Measurements from ENCODE around the gene WNT3A. TPM values are rescaled to one million over a fixed set of nuclear protein-coding genes. Genes with fewer than 3 reads are reported as not detected.

WNT3A gene
- total and polyA plus RNA-seq, 2 donors (not counting 3 experiments of a cell fraction or from before 2014, with no cell fraction given), result not detected

DNA sequence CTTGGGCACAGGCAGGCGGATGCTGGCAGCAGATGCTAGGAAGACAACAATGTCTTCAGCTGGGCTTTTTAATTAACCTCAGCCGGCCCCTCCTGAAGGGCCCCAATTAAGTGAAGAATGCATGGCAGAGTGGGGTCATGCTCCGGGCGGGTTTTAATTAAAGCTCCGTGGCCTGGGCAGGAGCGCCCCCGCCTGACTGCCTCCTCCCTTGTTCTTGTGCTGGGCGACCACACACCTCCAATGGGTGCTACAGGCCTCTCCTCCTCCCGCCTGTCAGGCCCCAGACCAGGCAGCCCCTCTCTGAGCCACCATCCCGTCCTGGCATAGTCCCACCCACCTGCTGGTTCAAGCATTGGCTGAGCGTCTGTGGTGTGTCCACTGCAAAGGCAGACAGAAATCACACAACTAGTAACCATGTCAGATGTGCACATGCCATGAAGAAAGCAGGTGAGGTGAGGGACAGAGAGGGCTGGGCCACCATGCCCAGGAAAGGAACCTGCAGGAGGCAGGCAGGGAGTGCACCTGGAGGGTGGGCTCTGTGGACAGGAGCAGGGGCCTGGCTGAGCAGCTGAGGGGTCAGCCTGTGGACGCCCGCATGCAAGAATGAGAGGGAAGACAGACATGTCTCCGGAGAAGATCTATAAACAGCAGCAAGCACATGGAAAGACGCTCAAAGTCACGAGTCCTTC is 67.2 kb downstream of the WNT3A start:
- ChIA-PET CTCF (interaction anchor here (0.9 to 1.7 kb wide), 5 partner anchors 8 to 312 kb away, joined by 3 to 24 read pairs (median 4); partner anchors contain the start of gene ARF1), POLR2A (no interaction called here)
- H3K9ac ChIP-seq (replicated peaks; ENCODE audit: extremely low read depth, insufficient read depth, low read length), result no peak overlapping the region
- intact Hi-C loops (cut with micrococcal nuclease) (loop anchor here (5.0 kb wide), 2 partner anchors 77 to 312 kb away; no protein-coding TSS in a partner anchor), dilution Hi-C loops (cut with MboI; ENCODE audit: extremely low pct_ligation_motif_present, low sequenced_read_pairs) (no loop called here)
- H3K9me3 ChIP-seq (replicated peaks; ENCODE audit: control insufficient read depth, insufficient read depth, low read length), result no peaks in the 10 kb centered on the region
- H3K9me1 ChIP-seq (replicated peaks; ENCODE audit: control insufficient read depth, extremely low read depth, insufficient read depth, low read length), result no peaks in the 10 kb centered on the region
- H3K4me2 ChIP-seq (ENCODE audit: insufficient read depth, low read length), result no peak overlapping the region
- no peak overlapping the region for H2AFZ ChIP-seq (ENCODE audit: low read depth, low read length)
- H3K27ac ChIP-seq (ENCODE audit: insufficient read depth, low read depth, low read length), result no peak overlapping the region
- H3K4me3 ChIP-seq (replicated peaks in 1 of 3; ENCODE audit: insufficient read depth in 1 of 3, low read depth in 1 of 3, low read length in 3 of 3), result no peak overlapping the region
- H3K79me2 ChIP-seq (ENCODE audit: control insufficient read depth, insufficient read depth, low read length), result no peaks in the 10 kb centered on the region
- TF ChIP-seq, protein P1, sequence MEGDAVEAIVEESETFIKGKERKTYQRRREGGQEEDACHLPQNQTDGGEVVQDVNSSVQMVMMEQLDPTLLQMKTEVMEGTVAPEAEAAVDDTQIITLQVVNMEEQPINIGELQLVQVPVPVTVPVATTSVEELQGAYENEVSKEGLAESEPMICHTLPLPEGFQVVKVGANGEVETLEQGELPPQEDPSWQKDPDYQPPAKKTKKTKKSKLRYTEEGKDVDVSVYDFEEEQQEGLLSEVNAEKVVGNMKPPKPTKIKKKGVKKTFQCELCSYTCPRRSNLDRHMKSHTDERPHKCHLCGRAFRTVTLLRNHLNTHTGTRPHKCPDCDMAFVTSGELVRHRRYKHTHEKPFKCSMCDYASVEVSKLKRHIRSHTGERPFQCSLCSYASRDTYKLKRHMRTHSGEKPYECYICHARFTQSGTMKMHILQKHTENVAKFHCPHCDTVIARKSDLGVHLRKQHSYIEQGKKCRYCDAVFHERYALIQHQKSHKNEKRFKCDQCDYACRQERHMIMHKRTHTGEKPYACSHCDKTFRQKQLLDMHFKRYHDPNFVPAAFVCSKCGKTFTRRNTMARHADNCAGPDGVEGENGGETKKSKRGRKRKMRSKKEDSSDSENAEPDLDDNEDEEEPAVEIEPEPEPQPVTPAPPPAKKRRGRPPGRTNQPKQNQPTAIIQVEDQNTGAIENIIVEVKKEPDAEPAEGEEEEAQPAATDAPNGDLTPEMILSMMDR (IDR thresholded peaks at IDR 0.05; ENCODE audit: extremely low read depth in 1 of 2, insufficient read depth in 1 of 2, low read depth in 1 of 2, low read length in 2 of 2), result peak in 1 of 2 donors; percentile 14
- no peak for TF ChIP-seq JUN (IDR thresholded peaks at IDR 0.05; ENCODE audit: borderline replicate concordance, insufficient read depth, insufficient read length, low read depth)
- H4K20me1 ChIP-seq (replicated peaks; ENCODE audit: control insufficient read depth, extremely low read depth, insufficient read depth, low read length), result no peaks in the 10 kb centered on the region
- no peaks in the 10 kb centered on the region for H3K36me3 ChIP-seq (ENCODE audit: control insufficient read depth in 2 of 2, extremely low read depth in 1 of 2, insufficient read depth in 2 of 2, low read length in 2 of 2)
- FAIRE-seq (no peak), DNase-seq (ENCODE audit: low read depth, low spot score) (no peak)
- H3K4me1 ChIP-seq (ENCODE audit: control insufficient read depth, extremely low read depth, insufficient read depth, low read length), result no peaks in the 10 kb centered on the region
- H3K27me3 ChIP-seq (ENCODE audit: control insufficient read depth in 2 of 2, insufficient read depth in 2 of 2, low read length in 2 of 2), result peaks cover 0 to 2% of the 10 kb centered on the region in 2 experiments
- BruUV-seq (replicated peaks), result no TSS peak

Data from endothelial cell of umbilical vein (primary cell).